BLaER1 treated with 17β-estradiol and CSF1 and Interleukin-3, amounts not matched to agents 10 nM and 100 nM (cell line): ENCODE results near the gene CFAP221.

Experiments
- H3K27ac ChIP-seq, 11 experiments: shearing (Covaris generic); formaldehyde crosslinking; 2 replicates each; pipeline ENCODE4 v1.8.1; 2022
- H3K27me3 ChIP-seq, 11 experiments: shearing (Covaris generic); formaldehyde crosslinking; 2 replicates each; pipeline ENCODE4 v1.8.1; 2022
- H3K36me3 ChIP-seq, 11 experiments: shearing (Covaris generic); formaldehyde crosslinking; 2 replicates each; pipeline ENCODE4 v1.8.1; 2022
- H3K4me1 ChIP-seq, 10 experiments: shearing (Covaris generic); formaldehyde crosslinking; 2 replicates each; pipeline ENCODE4 v1.8.1; 2022
- H3K4me2 ChIP-seq, 11 experiments: shearing (Covaris generic); formaldehyde crosslinking; 2 replicates each; pipeline ENCODE4 v1.8.1; 2022
- H3K4me3 ChIP-seq, 10 experiments: shearing (Covaris generic); formaldehyde crosslinking; 2 replicates each; pipeline ENCODE4 v1.8.1; 2022
- H3K9ac ChIP-seq, 11 experiments: shearing (Covaris generic); formaldehyde crosslinking; 2 replicates each; pipeline ENCODE4 v1.8.1; 2022
- H3K9me3 ChIP-seq, 11 experiments: shearing (Covaris generic); formaldehyde crosslinking; replicated peaks in 1 of 11; 2 replicates each; pipeline ENCODE4 v1.8.1; 2022
- H4K20me1 ChIP-seq, 11 experiments: shearing (Covaris generic); formaldehyde crosslinking; 2 replicates each; pipeline ENCODE4 v1.8.1; 2022
- Cebpa-rat ChIP-seq, 11 experiments: shearing (Covaris generic); IDR thresholded peaks; 2 replicates each; pipeline ENCODE4 v1.8.1; 2022

Gene CFAP221

GRCh38 chr2:119692954-119693353, 148.7 kb downstream of the CFAP221 start:
- no peak overlapping the region for H3K9ac ChIP-seq
- no peaks in the 10 kb centered on the region; a peak in 1 of 22 replicates for H4K20me1 ChIP-seq
- H3K4me3 ChIP-seq: no peak overlapping the region
- no peaks in the 10 kb centered on the region for H3K9me3 ChIP-seq
- peaks cover 16 to 28% (median 21%) of the 10 kb centered on the region in 11 experiments for H3K36me3 ChIP-seq
- H3K27me3 ChIP-seq: no peaks in the 10 kb centered on the region
- no peak overlapping the region for H3K27ac ChIP-seq
- H3K4me2 ChIP-seq: no peak overlapping the region
- peaks cover 40 to 43% (median 42%) of the 10 kb centered on the region in 10 experiments for H3K4me1 ChIP-seq
- no peak for TF ChIP-seq Cebpa-rat (IDR thresholded peaks at IDR 0.05)

GRCh38 chr2:119693567-119693966, 149.3 kb downstream of the CFAP221 start:
- Histone ChIP-seq H3K4me1 (peaks cover 43 to 49% (median 48%) of the 10 kb centered on the region in 10 experiments), H3K4me2 (peak overlapping the region in 1 of 11 experiments; percentile 74; a peak in 1 of 22 replicates), H4K20me1 (no peaks in the 10 kb centered on the region; a peak in 1 of 22 replicates), H3K9me3 (no peaks in the 10 kb centered on the region), H3K9ac (no peak overlapping the region), H3K36me3 (peaks cover 10 to 22% (median 15%) of the 10 kb centered on the region in 11 experiments), H3K4me3 (no peak overlapping the region), H3K27me3 (no peaks in the 10 kb centered on the region), H3K27ac (no peak overlapping the region)
- TF ChIP-seq Cebpa-rat (IDR thresholded peaks at IDR 0.05): no peak

GRCh38 chr2:119693967-119694366, 149.7 kb downstream of the CFAP221 start:
- Histone ChIP-seq H3K27me3 (no peaks in the 10 kb centered on the region), H4K20me1 (no peaks in the 10 kb centered on the region; a peak in 1 of 22 replicates), H3K36me3 (peaks cover 6 to 18% (median 11%) of the 10 kb centered on the region in 11 experiments; a peak in 21 of 22 replicates), H3K27ac (peak overlapping the region in 3 of 11 experiments; percentile 44 to 57 (median 53); a peak in 2 of 22 replicates), H3K4me3 (no peak overlapping the region), H3K4me1 (peaks cover 46 to 53% (median 51%) of the 10 kb centered on the region in 10 experiments), H3K9me3 (no peaks in the 10 kb centered on the region), H3K4me2 (peak overlapping the region; percentile 36 to 85 (median 74); a peak in 20 of 22 replicates), H3K9ac (peak overlapping the region in 3 of 11 experiments; percentile 7 to 57 (median 39); a peak in 1 of 22 replicates)
- TF ChIP-seq Cebpa-rat (IDR thresholded peaks at IDR 0.05): no peak

- Histone ChIP-seq H3K4me3 (0 out of 20 replicates have a peak overlapping the region, but pooled peaks of 1 of the 10 experiments have one; percentile 10), H3K27me3 (no peaks in the 10 kb centered on the region), H3K9ac (peak overlapping the region in 8 of 11 experiments; percentile 5 to 57 (median 28); a peak in 9 of 22 replicates), H3K4me2 (peak overlapping the region; percentile 36 to 85 (median 74)), H4K20me1 (no peaks in the 10 kb centered on the region; a peak in 1 of 22 replicates), H3K9me3 (no peaks in the 10 kb centered on the region), H3K4me1 (peaks cover 48 to 58% (median 56%) of the 10 kb centered on the region in 10 experiments), H3K36me3 (peaks cover 1 to 13% (median 6%) of the 10 kb centered on the region in 11 experiments; a peak in 15 of 22 replicates), H3K27ac (peak overlapping the region in 8 of 11 experiments; percentile 23 to 59 (median 46); a peak in 11 of 22 replicates)
- TF ChIP-seq Cebpa-rat (IDR thresholded peaks at IDR 0.05): no peak
These were observed 150.2 kb downstream of the CFAP221 start for GRCh38 chr2:119694470-119694844.

- peak overlapping the region in 8 of 11 experiments; percentile 5 to 57 (median 28); a peak in 12 of 22 replicates for H3K9ac ChIP-seq
- peak in 9 of 11 experiments; percentile 55 to 95 (median 78); a peak in 16 of 22 replicates for TF ChIP-seq Cebpa-rat (IDR thresholded peaks at IDR 0.05)
- H4K20me1 ChIP-seq: no peaks in the 10 kb centered on the region; a peak in 1 of 22 replicates
- H3K4me1 ChIP-seq: peaks cover 48 to 62% (median 58%) of the 10 kb centered on the region in 10 experiments
- H3K9me3 ChIP-seq: no peaks in the 10 kb centered on the region
- H3K27ac ChIP-seq: peak overlapping the region in 9 of 11 experiments; percentile 4 to 59 (median 45); a peak in 16 of 22 replicates
- peaks cover 0 to 8% (median under 1%) of the 10 kb centered on the region in 11 experiments; a peak in 3 of 22 replicates for H3K36me3 ChIP-seq
- H3K4me3 ChIP-seq: 0 out of 20 replicates have a peak overlapping the region, but pooled peaks of 2 of the 10 experiments have one; percentile 10 to 15
- H3K4me2 ChIP-seq: peak overlapping the region; percentile 36 to 85 (median 74)
- H3K27me3 ChIP-seq: no peaks in the 10 kb centered on the region
These were observed 150.7 kb downstream of the CFAP221 start for GRCh38 chr2:119694845-119695521.

GRCh38 chr2:119696005-119696404, 151.8 kb downstream of the CFAP221 start:
- Histone ChIP-seq H3K4me3 (no peak overlapping the region), H3K27ac (peak overlapping the region in 4 of 11 experiments; percentile 43 to 59 (median 55); a peak in 5 of 22 replicates), H4K20me1 (no peaks in the 10 kb centered on the region; a peak in 1 of 22 replicates), H3K9me3 (no peaks in the 10 kb centered on the region), H3K36me3 (no peaks in the 10 kb centered on the region), H3K4me1 (peaks cover 48 to 68% (median 59%) of the 10 kb centered on the region in 10 experiments), H3K9ac (no peak overlapping the region), H3K27me3 (no peaks in the 10 kb centered on the region), H3K4me2 (peak overlapping the region; percentile 5 to 85 (median 74); a peak in 21 of 22 replicates)
- TF ChIP-seq Cebpa-rat (IDR thresholded peaks at IDR 0.05): no peak

GRCh38 chr2:119696494-119697030, 152.3 kb downstream of the CFAP221 start:
- no peaks in the 10 kb centered on the region for H3K9me3 ChIP-seq
- no peak for TF ChIP-seq Cebpa-rat (IDR thresholded peaks at IDR 0.05)
- no peaks in the 10 kb centered on the region for H3K36me3 ChIP-seq
- no peak overlapping the region for H3K4me3 ChIP-seq
- H3K4me2 ChIP-seq: peak overlapping the region; percentile 5 to 85 (median 74); a peak in 20 of 22 replicates
- H3K27ac ChIP-seq: no peak overlapping the region
- no peaks in the 10 kb centered on the region; a peak in 1 of 22 replicates for H4K20me1 ChIP-seq
- H3K4me1 ChIP-seq: peaks cover 48 to 71% (median 59%) of the 10 kb centered on the region in 10 experiments
- H3K27me3 ChIP-seq: no peaks in the 10 kb centered on the region
- H3K9ac ChIP-seq: no peak overlapping the region

GRCh38 chr2:119697290-119698020, 153.2 kb downstream of the CFAP221 start:
- Histone ChIP-seq H3K27me3 (no peaks in the 10 kb centered on the region), H3K4me1 (peaks cover 48 to 71% (median 59%) of the 10 kb centered on the region in 10 experiments), H3K27ac (no peak overlapping the region; a peak in 1 of 22 replicates), H3K4me3 (no peak overlapping the region), H3K9ac (no peak overlapping the region; a peak in 1 of 22 replicates), H4K20me1 (no peaks in the 10 kb centered on the region; a peak in 1 of 22 replicates), H3K36me3 (no peaks in the 10 kb centered on the region), H3K4me2 (peak overlapping the region; percentile 6 to 85 (median 74); a peak in 21 of 22 replicates), H3K9me3 (no peaks in the 10 kb centered on the region)
- TF ChIP-seq Cebpa-rat (IDR thresholded peaks at IDR 0.05): no peak
